NCI-H1436 (cell line): ENCODE measurements around the gene FLT4.

Experiments
- DNase-seq: peaks from one replicate; lab custom pipeline; 2025; lab: John Stamatoyannopoulos, UW

The FLT4 gene

GRCh38 chr5:180642181-180642775, 7.1 kb downstream of the FLT4 start:
- DNase-seq: no peak

GRCh38 chr5:180641566-180641900, 7.9 kb downstream of the FLT4 start:
- DNase-seq: no peak

GRCh38 chr5:180640861-180641565, 8.4 kb downstream of the FLT4 start:
- DNase-seq: no peak

- no peak for DNase-seq
These were observed 8.9 kb downstream of the FLT4 start for GRCh38 chr5:180640611-180640860.

- DNase-seq: no peak
These were observed 9.4 kb downstream of the FLT4 start for GRCh38 chr5:180639741-180640610.

- no peak for DNase-seq
These were observed 10.1 kb downstream of the FLT4 start for GRCh38 chr5:180639287-180639686.

- no peak for DNase-seq
These were observed 11.3 kb downstream of the FLT4 start for GRCh38 chr5:180637962-180638680.

GRCh38 chr5:180636403-180637075, 12.9 kb downstream of the FLT4 start:
- DNase-seq: no peak

GRCh38 chr5:180636016-180636402, 13.4 kb downstream of the FLT4 start:
- DNase-seq: no peak

- DNase-seq: no peak
These were observed 15.9 kb downstream of the FLT4 start for GRCh38 chr5:180633283-180634177.

- no peak for DNase-seq
These were observed 16.6 kb downstream of the FLT4 start for GRCh38 chr5:180632768-180633167.

GRCh38 chr5:180631549-180632383, 17.6 kb downstream of the FLT4 start:
- DNase-seq: no peak

- DNase-seq: no peak
These were observed 19.0 kb downstream of the FLT4 start for GRCh38 chr5:180630426-180630825.

GRCh38 chr5:180629831-180630382, 19.5 kb downstream of the FLT4 start:
- no peak for DNase-seq

GRCh38 chr5:180628827-180629750, 20.3 kb downstream of the FLT4 start:
- DNase-seq: no peak

GRCh38 chr5:180628211-180628610, 21.2 kb downstream of the FLT4 start:
- no peak for DNase-seq

- DNase-seq: no peak
These were observed 21.8 kb downstream of the FLT4 start for GRCh38 chr5:180627386-180628120.
